Measurements from ENCODE around the gene RNF126.
"Not testable (repeated sequence)": the region's sequence is repeated elsewhere in the genome, so short reads cannot be mapped to it uniquely, and the experiment has no call there.

RNF126 gene

DNA sequence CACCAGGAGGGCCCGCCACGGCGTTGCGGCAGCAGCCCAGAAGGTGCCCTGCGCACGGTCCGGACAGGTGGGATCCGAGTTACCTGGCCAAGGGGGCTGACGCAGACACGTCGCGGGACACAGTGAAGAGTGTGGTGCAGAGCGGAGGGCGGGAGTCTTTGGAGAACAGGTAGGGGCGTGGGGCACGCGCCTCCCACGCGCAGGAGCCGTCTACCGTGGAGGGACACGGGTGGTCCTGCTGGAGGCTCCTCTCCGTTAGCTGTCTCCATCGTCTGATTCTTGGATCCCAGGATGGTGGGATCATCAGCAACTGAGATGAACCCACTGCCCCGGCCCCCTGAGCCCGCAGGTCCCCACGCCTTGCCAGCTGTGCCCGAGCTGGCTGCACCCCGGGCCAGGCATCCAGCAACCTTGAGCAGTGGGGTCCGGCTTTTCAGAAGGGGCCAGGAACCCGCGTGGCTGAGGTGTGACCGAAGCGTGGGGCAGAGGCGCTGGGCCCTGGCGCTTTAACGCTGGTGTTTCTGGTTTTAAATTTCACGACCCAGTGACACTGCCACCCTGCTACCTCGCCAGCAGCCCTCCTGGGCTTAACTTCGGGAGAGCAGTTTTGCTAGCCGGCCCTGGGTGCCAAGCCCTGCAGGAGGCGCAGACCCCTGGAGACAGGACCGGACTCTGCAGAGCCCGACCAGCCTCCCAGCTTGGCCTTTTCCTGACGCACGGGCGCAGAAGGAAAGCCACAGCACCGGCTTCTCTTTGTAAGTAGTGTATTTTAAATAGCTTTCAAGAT, 16.0 kb downstream of the RNF126 start:
- DNase-seq, result no peak

DNA sequence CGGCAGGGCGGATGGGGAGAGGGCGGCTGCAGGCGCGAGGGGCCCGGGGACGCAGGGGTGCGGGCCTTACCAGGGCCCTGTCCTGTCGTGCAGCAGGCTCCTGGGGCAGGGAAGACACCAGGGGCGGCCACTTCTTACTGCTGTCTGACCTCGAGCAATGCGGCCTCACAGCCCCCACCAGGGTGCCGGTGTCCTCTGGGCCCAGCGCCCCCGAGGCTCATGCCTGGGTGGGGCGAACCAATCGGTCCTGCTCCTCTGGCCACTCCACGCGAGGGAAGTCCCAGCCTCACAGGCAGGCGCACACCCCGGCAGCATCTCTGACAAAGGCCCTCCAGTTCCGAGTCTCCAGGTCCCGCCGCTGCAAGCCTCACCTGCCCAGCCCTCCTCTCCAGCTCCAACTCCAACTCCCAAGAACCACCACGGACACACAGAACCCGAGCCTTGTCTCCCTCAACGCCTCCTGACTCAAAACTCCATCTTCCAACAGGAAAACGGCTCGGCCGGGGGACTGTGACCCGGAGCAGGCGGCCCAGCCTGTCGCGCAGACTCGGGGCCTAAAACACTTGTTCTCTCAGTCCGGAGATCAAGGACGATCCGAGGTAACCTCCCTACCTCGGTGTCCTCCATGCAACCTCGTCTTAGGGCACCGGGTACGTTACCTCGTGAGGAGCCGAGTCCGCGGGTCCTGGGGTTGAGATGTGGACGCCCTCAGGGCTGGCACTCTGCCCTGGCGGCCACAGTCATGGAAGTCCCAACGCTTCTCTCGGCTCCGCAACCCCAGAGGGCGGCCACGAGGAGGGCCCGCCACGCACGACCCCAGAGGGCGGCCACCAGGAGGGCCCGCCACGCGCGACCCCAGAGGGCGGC, 16.9 kb downstream of the RNF126 start:
- no peak for DNase-seq

DNA sequence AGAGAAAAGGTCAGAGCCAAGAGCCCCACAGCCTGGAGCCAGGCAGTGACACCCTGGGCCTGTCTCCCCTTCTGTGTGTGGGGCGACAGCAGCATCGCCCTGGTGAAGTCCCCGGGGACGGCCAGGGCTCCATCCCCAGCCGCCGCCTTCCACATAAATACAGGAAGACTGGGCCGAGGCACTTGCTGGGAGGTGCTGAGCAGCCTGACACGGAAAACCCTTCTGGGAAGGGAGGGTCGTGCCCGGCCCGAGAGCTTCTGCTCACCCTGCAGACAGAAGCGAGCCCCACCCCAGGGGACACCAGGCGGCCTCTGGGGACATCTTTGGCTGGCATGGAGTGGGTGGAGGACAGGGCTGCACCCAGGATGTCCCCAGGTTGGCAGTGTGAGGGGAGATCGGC, 18.2 kb downstream of the RNF126 start:
- no peak for DNase-seq

DNA sequence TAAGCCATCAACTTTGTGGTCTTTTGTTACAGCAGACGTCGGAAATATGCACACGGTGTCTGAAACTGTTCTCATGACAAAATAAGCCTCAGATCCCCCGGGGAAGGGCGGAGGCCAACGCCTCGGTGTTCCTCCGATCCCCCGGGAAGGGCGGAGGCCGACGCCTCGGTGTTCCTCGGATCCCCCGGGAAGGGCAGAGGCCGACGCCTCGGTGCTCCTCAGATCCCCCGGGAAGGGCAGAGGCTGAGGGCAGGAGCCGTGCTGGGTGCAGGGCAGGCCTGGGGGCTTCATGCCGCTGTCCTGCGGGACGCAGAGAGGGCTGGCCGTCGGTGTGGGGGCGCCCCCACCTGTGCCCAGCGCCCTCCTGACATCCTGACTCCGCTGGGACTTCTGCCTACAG, 18.7 kb downstream of the RNF126 start:
- DNase-seq, result no peak

DNA sequence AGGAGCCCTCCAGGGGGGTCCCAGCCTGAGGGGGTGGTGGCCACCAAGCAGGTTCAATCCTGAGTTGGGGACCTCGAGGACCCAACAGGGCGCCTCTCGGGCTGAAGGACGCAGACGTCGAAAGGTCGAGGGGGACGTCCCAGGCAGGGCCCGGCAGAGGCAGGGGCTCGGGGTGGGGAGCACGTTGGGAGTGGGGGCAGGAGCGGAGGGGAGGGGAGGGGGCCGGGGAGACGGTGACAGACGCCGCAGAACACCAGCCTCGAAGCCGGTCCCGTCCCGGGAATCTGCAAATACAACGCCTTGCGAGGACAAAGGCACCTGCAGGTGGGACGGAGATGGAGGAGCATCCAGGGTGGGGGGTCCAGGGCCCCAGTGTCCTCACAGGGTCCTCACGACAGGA, 19.3 kb downstream of the RNF126 start:
- no peak for DNase-seq

DNA sequence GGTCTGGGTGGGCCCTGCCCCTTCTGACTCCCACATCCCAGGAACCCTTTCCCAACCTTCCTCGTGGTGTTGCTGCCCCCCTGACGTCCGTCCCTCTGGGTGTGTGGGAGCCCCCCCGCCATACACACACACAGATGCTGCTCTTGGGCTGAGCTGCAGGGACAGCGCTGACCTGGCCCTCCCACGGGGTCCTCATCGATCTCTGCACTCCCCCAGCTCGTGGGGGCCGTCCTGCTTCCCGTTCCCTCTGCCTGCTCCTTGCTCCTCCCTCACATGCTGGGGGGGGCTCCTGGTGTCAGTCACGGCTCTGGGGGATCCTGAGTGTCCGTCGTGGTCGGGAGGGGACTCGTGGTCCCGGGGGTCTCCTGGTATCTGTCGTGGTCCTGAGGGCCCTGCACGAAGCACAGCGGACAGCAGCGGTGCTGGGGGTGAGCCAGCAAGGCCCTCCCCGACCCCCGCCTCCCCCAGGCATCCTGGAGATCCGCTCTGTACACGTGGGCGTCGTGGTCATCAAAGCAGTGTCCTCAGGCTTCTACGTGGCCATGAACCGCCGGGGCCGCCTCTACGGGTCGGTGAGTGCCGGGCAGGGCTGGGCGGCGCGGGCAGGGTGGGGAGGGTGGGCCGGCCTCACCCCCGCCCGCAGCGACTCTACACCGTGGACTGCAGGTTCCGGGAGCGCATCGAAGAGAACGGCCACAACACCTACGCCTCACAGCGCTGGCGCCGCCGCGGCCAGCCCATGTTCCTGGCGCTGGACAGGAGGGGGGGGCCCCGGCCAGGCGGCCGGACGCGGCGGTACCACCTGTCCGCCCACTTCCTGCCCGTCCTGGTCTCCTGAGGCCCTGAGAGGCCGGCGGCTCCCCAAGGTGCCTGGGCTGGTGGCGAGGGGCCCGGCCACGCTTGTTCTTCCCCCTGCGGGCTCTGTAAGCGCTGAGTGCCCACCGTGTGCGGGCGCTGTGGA, 20.0 kb downstream of the RNF126 start:
- no peak for DNase-seq

DNA sequence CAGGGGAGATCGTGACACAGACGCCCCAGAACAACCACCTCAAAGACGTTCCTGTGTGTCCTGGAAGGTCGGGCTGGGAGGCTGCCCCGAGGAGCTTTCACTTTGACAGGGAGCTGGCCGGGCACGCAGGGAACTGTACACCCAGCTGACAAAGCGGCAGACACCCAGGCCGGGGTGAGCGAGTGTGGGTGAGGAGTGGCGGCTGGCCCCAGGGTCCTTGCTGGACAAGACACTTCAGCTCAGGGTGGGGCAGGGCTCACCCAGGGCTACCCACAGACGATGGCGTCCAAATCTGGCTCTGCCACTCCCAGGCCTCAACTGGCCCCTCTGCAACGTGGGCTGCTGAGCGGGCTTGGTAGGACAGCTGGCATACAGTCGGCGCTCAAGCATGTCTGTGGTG, 21.3 kb downstream of the RNF126 start:
- DNase-seq, result no peak

DNA sequence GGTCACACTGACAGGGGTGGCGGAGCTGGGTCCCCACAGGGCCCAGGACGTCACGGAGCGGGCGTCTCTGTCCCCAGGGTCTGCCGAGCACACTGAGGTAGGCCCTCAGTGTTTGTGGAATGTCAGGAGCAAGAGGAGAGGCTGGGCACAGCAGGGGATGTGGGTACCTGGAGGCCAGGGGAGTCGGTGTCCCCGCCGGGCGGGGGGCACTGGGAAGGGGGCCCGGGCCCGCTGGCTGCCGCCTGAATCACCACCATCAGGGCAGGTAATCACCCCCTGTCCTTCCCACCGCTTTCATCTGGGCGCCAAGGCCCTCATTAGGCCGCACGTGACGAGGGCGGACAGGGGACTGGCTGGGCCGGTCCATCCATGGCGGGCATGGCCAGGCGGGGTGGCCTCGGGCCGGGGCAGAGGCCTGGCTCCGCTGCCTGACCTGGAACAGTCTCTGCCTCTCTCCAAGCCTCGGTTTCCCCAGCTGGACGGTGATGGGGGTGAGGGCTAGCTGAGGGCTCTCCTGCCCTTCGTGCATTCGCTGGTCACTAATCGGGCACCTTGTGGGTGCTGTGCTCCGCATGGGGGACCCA, 22.3 kb downstream of the RNF126 start:
- DNase-seq, result no peak

DNA sequence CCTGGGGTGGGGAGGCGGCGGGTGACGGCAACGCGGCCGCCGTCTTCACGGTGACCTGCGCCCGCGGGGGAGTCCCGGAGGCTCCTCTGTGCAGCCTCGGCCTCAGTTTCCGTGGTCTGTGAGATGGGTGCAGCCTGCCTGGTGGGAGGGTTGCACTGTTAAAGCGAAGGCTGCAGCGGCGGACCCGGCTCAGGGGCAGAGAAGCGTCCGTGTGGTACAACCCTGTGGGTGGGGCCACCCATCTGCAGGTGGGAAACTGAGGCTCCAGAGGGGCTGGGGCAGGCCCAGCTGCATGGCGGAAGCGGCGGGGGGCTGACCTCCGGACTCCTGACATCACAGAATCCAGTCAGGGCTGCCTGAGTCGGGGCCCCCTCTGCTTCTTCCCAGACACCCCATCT, 22.9 kb downstream of the RNF126 start:
- DNase-seq, result no peak

DNA sequence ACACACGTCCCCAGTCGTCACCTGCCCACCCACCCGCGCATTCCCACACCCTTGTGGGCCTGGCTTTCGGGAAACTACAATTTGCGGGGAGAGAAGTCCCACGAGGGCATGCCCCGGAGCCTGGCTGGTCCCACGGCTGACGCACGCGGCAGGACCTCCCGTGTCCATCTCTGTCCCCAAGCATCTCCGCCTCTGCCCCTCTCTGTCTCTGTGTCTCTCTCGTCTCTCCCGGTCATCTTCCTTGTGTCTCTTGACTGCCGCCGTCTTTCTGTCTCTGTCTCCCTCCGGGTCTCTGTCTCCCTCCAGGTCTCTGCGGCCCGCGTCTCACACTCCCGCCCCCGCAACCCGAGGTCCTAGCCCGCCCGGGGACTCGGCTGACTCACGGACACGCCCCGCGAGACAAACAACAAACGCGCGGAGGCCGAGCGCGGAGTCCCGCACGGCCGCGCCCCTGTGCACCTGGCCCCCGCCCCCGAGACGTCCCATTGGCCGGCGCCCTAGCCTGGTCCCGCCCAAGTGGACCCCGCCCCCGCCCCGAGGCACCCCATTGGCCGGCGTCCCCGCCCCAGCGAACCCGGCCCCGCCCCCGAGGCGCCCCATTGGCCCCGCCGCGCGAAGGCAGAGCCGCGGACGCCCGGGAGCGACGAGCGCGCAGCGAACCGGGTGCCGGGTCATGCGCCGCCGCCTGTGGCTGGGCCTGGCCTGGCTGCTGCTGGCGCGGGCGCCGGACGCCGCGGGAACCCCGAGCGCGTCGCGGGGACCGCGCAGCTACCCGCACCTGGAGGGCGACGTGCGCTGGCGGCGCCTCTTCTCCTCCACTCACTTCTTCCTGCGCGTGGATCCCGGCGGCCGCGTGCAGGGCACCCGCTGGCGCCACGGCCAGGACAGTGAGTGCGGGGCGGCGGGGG, 23.5 kb downstream of the RNF126 start, which contains the start of gene FGF22:
Gene FGF22, plus strand, starts transcription at position 627 of the 908 bp plus-strand sequence. Its CDS starts 47 bp downstream, at position 674.
- peak; percentile 98 for DNase-seq

DNA sequence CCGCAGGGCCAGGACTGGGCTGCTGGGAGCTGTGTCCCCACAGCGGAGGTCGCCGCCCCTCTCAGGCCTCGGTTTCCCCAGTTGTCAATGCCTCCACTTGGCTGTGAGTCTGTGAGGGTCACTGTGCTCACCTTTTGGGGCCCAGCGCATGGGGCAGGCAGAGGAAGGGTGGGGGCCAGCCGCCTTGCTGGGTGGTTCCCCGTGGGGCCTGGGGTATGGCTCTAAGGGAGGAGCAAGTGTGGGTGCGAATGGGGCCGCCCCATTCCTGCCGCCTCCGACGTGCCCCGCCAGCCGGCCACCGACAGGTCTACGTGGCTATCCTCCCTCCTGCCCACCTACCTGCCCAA, 24.1 kb downstream of the RNF126 start:
- no peak for DNase-seq

DNA sequence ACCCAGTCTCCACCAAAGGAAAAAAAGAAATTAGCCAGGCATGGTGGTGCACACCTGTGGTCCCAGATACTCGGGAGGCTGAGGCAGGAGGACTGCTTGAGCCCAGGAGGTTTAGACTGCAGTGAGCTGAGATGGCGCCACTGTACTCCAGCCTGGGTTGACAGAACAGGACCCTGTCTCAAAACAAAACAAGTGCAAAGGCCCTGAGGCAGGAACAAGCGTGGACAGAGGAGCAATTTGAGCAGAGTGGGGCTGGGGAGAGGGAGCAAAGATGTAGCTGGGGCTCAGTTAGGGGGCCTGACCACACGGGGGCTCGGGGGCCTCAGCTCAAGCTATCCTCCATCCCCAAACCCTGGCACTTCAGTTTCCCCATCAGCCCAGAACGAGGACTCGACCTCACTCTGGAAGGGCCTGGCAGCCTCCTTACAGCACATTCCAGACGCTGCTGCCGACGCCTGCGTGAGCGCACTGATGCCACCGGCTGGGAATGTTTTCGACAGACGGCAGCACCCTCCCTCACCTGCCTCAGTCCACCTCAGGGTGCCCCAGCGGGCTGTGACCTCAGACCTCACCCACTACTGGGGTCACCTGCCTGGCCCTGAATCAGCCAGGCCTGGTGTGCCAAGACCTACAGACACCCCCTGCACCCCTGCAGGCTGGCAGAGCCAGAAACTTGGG, 27.9 kb downstream of the RNF126 start:
- DNase-seq, result no peak

DNA sequence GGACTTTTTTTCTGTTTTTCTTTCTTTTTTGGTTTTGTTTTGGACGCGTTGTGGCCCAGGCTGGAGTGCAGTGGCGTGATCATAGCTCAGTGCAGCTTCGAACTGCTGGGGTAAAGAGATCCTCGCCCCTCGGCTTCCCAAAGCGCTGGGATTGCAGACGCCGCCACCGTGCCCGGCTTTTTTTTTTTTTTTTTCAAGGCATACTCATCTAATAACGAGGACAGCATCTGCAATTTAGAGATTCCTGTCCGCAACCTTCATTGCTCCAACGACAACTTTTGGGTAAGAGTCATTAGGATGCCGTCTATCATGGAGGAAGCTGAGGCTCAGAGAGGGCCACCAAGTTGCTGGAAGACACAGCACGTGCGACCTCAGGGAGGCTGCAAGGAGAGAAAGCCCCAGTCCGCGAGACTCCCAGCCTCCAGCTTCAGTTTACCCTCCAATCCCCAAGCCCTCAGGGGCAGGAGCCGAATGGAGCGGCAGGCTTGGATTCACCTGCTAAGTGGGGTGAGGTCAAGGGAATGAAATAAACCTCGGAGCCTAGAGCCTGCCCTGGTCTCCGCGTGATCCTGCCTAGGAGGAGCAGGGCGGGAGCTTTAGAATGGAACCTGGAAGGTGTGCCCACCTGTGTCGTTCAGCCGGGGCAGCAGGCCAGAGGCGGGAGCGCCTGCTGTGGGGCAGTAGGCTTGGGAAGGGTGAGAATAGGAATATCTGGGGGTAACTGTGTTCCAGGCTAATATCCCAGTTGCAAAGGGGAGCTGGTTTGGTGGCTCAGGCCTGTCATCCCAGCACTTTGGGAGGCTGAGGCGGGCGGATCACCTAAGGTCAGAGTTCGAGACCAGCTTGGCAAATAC, 29.0 kb downstream of the RNF126 start:
- no peak for DNase-seq

DNA sequence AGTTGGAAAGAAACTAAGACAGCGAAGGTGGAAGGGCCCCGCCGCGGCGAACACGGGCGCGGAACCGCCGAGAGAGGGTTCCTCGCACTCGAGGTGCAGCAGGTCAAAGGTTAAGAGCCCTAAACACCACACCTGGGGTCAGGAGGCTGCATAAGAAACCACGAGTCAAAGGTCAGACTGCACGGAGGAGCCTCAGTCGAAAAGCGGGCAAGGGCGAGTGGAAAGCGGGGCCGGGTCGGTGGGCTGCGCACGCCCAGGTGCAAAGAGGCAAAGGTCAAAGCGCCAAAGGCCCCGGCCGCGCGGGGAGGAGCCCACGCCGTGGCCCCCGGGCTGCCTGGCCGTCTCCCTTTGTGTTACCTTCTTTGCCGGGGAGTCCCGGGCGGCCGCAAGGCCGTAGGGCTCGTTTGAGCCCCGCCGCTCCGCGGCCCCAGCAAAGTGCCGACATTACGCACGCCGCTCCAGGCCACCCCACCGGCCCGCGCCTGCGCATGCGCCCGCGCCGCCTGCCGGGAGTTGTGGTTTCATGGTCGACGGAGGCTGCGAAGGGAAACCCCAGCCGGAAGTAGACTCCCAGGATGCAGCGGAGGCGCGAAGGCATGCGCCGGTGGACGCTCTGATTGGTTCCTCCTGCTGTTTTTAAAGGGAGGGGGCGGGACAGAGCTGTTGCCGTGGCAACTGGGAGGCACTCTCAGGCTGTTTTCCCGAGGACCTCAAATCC, 29.8 kb downstream of the RNF126 start, which contains the start of gene POLRMT:
Gene POLRMT, minus strand, starts transcription at position 470 of the 718 bp plus-strand sequence. Its CDS starts 25 bp downstream, at position 445.
- peak; percentile 92 for DNase-seq

DNA sequence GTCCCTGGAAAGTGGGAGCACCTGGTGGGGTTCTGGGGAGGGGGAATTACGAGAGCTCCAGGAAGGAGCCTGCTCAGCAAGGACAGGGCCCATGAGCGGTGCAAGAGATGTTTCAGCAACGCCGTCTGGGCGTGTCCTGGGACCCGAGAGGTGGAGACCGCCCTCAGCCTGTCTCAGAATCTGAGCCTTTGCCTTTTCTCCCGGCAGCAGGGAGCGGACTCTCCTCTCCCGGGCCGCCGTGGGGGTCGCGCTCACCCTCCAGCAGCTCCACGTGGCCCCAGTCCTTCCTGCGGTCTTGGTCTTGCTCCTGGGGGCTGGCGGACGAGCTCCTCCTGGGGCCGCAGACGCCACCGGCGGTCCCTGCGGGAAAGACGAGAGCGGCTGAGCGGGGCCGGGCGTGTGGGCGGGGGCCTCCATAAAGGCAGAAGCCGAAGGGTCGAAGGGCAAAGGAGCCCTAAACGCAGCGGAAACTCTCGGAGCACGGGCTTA, 30.4 kb downstream of the RNF126 start:
- DNase-seq, result no peak

DNA sequence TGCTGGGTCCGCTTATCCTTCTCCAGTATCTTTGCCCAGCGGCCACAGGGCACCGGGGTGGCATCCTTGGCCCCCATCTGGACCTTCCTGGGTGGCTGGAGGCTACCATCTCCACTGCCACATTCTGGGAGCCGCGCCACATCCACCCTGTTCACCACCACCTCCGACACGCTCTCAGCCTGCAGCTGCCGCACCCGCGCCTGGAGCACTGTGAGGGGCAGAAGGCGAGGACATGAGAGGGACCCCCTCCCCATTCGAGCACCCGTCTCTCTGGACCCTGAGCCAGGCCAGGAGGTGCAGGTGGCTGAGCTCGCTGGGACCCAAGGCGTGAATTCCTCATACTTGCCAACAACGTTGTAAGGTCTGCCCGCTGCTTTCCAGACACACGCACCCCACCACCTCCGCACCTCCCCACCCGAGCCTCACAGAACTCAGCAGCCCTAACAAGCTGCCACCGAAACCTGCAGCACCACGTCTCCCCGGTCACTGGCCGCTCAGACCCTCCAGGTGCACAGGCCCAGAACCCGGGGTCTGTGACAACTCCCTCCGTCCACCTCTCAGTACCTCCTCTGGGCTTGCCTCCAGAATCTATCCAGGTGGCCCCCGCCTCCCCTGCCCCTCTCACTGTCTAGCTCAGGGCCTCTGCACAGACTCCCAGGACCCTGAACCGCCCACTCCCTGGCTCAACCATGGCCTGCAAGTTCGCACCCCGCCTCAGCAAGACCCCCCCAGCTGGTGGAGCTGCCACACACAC, 32.9 kb downstream of the RNF126 start:
- DNase-seq, result no peak

DNA sequence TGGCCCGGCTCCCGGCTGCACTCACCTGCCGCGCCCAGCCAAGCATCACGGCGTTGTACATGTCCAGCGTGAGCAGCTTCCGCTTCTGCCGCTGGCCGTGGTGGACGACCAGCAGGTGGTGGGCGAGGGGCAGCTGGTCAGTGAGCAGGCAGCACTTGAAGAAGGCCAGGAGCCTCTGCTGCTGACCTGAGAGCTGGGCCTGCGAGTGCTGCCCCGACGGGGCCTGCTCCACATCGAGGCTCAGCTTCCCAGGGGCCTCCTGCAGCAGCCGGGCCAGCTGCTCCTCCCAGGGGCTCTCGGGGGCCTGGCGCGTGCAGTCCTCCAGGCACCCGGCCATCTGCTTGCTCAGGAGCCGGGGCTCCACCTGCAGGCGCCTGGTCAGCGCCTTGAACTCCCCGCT, 33.5 kb downstream of the RNF126 start:
- DNase-seq, result not testable (repeated sequence)

DNA sequence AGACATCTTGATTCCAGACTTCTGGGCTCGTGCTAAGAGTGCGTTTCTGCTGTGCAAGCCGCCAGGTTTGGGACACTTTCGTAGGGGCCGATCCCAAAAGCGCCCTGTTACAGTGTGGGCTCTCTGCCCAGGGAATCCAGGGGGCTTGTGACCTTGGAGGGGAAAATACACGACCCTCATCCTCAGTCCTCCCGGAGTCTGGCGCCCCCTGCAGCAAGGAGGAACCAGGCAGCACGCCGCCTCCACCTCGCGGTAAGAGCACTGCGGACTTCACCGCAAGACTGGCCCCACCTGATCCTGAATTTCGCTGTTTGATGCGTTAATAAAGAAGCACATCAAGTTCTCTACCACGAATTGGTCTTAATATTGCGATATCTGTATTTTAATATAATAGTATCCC, 34.8 kb downstream of the RNF126 start:
- no peak for DNase-seq

Data from T-helper 9 cell (primary cell).